Keratinocyte (primary cell): ENCODE data around the gene TMEM184A.

ENCODE experiments used
- CTCF ChIP-seq, 3 experiments: IDR thresholded peaks in 1 of 3; conservative IDR thresholded peaks in 1 of 3; optimal IDR thresholded peaks in 1 of 3; 2 replicates in 2 of 3; 3 replicates in 1 of 3; pipeline versions ENCODE3 to v1.5.1; 2011; ENCODE audit warnings: low read length in 3 of 3, mild to moderate bottlenecking in 3 of 3, moderate library complexity in 2 of 3, control low read depth in 1 of 3, inconsistent platforms in 1 of 3; ENCODE audit not compliant: insufficient read depth in 2 of 3; ENCODE audit errors: extremely low read depth in 1 of 3
- EZH2 ChIP-seq: IDR thresholded peaks from one replicate; pipeline ENCODE4 v1.6.1; 2012; ENCODE audit warnings: inconsistent platforms, mild to moderate bottlenecking, low read length, moderate library complexity

GRCh38 chr7:1546274-1546908 lies 9.6 kb downstream of the TMEM184A start:
- TF ChIP-seq CTCF (optimal IDR thresholded peaks at IDR 0.05 in 1 of 3, IDR thresholded peaks at IDR 0.05 in 1 of 3, conservative IDR thresholded peaks at IDR 0.05 in 1 of 3; ENCODE audit: extremely low read depth in 1 of 3, insufficient read depth in 2 of 3, low read length in 3 of 3) (no peak), EZH2 (no peak)
